ENCODE measurements around the gene GRIA4.
"Not testable (repeated sequence)": the region's sequence is repeated elsewhere in the genome, so short reads cannot be mapped to it uniquely, and the experiment has no call there.

Gene GRIA4

GRCh38 chr11:105719073-105719822 is 109.4 kb downstream of the GRIA4 start:
- peak; percentile 14 to 18 for DNase-seq (ENCODE audit: low read depth in 2 of 2)

DNA sequence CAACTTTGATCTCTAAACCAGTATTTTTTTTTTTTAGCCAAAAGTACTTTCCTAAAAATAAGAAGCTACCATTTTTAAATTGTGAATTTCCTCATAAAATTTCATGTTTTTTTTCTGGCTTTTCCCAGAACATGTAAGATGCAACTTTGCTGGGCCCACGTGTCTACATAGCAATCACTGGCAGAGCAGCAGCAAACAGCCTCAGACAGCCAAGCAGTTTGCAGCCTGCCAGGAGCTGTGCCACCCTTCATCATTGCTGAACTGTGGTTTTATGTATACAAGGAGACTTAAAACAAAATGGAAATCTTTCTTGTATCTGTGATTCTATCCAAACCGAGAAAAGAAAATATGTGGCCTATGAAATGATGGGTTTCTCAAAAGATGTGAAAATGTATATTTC is 110.2 kb downstream of the GRIA4 start:
- DNase-seq (ENCODE audit: low read depth in 2 of 2), result no peak

- no peak for DNase-seq (ENCODE audit: low read depth in 2 of 2)
Measured at GRCh38 chr11:105723269-105723668, 113.4 kb downstream of the GRIA4 start.

DNA sequence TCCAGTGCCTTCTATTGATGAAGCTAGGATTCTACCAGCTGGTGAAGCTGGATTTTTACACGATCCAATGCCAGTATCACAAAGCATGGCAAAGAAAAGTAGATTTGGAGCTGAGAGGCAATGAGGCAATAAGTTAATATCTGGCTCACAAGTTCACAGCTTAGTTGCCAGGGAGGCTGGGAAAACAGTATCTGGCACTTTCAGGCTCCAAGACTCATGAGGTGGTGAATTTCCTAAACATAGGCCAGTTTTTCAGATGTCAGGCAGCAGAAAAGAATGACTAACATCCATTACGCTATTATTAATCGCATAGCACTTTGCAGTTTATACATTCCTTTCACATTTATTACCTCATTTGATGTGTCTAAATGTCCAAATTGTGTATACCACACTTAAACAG is 122.7 kb downstream of the GRIA4 start:
- no peak for DNase-seq (ENCODE audit: low read depth in 2 of 2)

- no peak for DNase-seq (ENCODE audit: low read depth in 2 of 2)
Measured at GRCh38 chr11:105734426-105734825, 124.6 kb downstream of the GRIA4 start.

- no peak for DNase-seq (ENCODE audit: low read depth in 2 of 2)
Measured at GRCh38 chr11:105738251-105738650, 128.4 kb downstream of the GRIA4 start.

DNA sequence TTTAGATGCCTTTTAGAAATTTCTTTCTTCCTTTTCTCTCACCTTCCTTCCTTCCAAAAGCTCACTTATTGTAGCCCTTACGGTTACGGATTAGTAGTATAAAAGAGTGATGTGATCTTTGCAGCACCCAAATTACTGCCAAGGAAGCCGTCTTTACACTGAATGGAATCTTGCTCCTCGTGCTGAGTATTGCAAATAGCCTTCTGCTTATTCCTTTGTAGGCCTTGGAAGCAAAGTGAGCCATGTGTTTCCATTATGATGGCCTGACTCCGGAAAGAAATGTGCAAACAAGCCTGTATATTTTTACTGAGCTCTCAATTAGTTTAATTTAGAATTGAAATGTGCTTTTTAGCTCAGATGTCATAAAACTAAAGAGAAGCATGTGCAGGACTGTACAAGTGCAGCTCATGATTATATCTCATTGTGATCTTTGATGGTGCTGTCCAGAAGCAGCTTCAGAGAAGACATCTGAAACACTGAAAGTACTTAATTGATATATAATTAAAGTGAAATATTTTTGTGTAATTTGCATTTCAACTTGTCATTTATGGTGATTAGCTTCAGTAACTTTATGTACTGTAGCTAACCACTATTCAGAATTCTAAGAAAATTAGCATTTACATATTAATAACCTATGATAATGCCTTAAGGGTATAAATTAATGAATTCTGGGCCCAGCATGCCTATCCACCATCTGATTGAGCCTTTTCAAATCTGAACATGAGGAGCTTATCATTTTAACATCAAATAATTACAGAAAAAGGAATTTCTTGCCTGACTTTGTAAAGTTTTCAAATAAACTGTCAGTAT is 129.3 kb downstream of the GRIA4 start:
- DNase-seq (ENCODE audit: low read depth in 2 of 2), result no peak

DNA sequence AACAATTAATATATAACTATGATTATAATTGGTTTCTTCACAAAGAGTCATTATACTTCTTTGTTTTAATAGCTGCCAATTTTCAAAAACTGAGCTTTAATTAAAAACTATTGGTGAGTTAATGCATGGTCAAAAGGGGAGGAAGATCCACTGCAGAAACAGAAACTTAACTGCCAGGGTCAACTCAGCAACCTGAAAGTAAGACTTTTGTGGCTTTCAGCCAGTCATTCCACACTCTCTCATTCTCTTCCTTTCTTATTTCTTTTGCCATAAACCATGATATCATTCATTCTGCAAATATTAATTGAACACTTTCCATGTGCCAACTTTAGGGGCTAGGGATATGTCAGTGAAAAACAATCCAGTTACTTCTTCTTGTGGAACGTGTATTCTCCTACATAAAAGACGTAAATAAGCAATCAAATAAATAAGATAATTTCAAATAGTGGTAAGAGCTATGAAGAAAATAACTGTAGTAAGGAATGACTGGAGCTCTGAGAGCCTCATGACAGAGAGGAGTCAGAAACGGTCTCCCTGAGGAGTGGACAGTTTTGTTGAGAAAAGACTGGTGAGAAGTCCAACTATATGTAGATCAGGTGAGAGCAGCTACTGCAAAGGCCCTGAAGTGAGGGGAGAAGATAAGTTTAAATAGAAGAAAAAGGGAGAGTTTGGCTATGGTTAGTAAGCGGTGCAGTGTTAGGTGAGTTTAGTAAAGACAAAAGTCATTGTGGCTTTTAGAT is 130.5 kb downstream of the GRIA4 start:
- DNase-seq (ENCODE audit: low read depth in 2 of 2), result no peak

GRCh38 chr11:105741488-105742020 is 131.7 kb downstream of the GRIA4 start:
- DNase-seq (ENCODE audit: low read depth in 2 of 2), result no peak

GRCh38 chr11:105754260-105754659 is 144.4 kb downstream of the GRIA4 start:
- DNase-seq (ENCODE audit: low read depth in 2 of 2), result no peak

DNA sequence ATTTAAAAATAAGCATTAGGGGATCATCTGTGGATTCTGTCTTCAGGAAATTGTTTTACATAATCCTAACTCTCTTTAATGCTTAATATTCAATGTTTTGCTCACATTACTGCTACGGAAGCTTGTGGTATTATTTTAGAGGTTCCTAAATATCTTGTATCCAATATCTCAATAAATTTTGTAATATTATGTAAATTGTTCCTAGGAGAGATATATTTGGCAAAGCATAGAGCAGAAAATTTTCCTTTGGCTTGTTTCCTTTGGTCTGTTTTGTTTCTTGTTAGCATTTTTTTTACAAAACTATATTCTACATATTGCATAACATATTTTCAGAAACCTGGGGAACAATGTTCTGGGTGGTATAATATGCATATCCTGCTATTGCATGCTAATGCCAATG is 144.8 kb downstream of the GRIA4 start:
- no peak for DNase-seq (ENCODE audit: low read depth in 2 of 2)

- no peak for DNase-seq (ENCODE audit: low read depth in 2 of 2)
Measured at GRCh38 chr11:105757107-105757506, 147.2 kb downstream of the GRIA4 start.

- DNase-seq (ENCODE audit: low read depth in 2 of 2), result no peak
Measured at GRCh38 chr11:105763594-105763993, 153.7 kb downstream of the GRIA4 start.

- DNase-seq (ENCODE audit: low read depth in 2 of 2), result no peak
Measured at GRCh38 chr11:105767931-105768330, 158.1 kb downstream of the GRIA4 start.

DNA sequence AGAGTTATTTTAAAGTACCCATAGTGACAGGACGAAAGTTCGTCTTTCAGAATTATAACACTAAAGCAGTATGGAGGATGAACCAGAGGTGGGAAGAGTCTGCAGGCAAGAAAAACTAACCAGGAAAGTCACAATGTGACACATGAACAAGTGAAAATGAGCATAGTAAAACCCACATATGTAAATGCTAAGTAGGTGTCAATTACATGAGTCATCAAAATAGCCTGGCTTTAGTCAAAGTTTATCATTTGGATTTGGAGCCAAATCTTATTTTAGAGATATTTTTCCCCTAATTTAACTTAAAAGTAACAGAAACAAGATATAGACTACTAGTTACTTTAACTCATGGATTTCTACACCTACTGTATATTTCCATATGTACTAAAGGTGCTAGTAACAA is 159.8 kb downstream of the GRIA4 start:
- no peak for DNase-seq (ENCODE audit: low read depth in 2 of 2)

- not testable (repeated sequence) for DNase-seq (ENCODE audit: low read depth in 2 of 2)
Measured at GRCh38 chr11:105773452-105773851, 163.6 kb downstream of the GRIA4 start.

DNA sequence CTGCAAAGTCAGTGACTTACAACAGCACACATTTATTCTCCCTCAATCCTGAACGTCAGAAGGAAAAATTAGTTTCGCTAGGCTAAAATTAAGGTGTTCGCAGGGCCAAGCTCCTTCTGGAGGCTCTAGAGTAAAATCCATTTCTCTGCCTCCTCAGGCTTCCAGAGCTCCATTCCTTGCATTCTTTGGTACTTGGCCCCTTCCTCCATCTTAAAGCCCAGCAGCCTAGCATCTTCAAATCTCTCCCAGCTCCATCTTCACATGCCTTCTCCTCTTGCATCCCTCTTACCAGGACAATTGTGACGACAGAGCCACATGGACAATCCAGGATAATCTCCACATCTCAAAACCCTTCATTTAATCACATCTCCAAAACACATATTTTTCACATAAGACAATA is 165.0 kb downstream of the GRIA4 start:
- no peak for DNase-seq (ENCODE audit: low read depth in 2 of 2)

- DNase-seq (ENCODE audit: low read depth in 2 of 2), result no peak
Measured at GRCh38 chr11:105780781-105781525, 171.1 kb downstream of the GRIA4 start.

- no peak for DNase-seq (ENCODE audit: low read depth in 2 of 2)
Measured at GRCh38 chr11:105781807-105782206, 171.9 kb downstream of the GRIA4 start.

- DNase-seq (ENCODE audit: low read depth in 2 of 2), result no peak
Measured at GRCh38 chr11:105783216-105783615, 173.3 kb downstream of the GRIA4 start.

- not testable (repeated sequence) for DNase-seq (ENCODE audit: low read depth in 2 of 2)
Measured at GRCh38 chr11:105785850-105786249, 176.0 kb downstream of the GRIA4 start.

All from fibroblast of skin of left quadriceps (primary cell).